GM18526 (cell line): Measurements from ENCODE around the gene NHS.

ENCODE experiments used
- POLR2A ChIP-seq: IDR thresholded peaks from 3 replicates; pipeline ENCODE4 v1.6.1; 2011; ENCODE audit not compliant: insufficient read length; ENCODE audit errors: extremely low read depth

The NHS gene

DNA sequence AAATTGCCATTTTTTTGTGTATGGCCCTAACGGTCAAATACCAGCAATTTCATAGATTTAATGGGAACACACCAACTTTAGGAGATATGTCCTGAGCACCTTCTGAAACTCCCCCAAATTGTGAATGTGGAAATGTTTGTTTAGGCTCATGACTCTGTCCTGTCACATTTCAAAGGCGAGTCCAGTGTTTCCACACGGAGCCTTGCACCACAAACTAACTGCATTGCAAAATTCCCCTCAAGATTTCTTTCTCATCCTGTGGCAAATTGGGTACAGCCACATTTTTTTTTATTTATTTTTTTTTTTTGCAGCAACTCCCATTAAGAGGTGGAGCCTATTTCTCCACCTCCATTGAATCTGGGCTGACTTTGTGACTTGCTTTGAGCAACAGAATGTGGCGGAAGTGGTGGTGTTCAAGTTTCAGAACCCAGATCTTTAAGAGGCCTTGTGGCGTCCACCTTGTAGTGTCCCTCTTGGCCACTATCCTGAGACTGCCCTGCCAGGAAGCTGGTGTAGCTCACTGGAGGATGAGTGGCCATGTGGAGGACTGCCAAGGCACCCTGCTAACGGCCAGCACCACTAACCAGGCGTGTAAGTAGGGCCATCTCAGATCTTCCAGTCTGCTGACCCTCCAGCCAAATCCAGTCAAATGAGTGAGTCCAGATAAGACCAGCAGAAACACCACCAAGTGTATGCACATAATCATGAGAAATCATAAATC lies 189.8 kb downstream of the NHS start:
- no peak for TF ChIP-seq POLR2A

DNA sequence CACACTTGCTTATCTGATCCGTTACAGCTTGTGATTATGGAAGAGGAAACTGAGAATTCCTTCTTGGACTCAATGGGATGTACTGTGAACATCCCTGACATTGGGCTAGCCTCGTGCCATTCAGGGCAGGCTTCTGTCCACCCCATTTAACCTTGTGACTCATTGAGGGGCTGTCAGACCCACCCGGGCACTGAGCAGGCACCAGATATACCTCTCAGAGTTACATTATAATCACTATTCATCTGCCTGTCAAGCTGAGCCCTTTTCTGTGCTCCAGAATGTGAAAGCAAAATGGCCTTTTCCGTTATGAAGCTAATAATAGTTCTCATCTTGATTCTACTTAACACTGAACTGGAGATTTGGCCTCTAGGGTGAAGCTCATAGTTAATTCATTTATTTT lies 191.7 kb downstream of the NHS start:
- no peak for TF ChIP-seq POLR2A

DNA sequence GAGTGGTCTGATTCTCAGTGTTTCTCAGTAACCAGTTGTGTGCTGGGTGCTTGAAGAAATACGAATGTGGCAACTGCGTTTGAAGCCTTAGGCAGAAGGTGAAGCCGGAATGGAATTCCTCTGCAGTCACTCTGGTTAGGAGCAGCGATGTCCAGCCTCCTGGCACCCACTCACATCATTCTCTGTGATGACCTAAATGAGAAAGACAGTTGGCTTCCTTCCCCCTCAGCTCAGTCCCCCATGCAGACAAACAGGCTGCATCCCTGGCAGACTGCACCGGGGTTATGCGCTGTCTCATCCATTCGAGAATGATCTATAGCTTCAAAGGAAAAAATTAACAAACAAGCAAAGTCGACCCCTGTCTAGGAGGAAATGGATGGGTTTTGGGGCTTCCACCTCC lies 192.2 kb downstream of the NHS start:
- TF ChIP-seq POLR2A: no peak

DNA sequence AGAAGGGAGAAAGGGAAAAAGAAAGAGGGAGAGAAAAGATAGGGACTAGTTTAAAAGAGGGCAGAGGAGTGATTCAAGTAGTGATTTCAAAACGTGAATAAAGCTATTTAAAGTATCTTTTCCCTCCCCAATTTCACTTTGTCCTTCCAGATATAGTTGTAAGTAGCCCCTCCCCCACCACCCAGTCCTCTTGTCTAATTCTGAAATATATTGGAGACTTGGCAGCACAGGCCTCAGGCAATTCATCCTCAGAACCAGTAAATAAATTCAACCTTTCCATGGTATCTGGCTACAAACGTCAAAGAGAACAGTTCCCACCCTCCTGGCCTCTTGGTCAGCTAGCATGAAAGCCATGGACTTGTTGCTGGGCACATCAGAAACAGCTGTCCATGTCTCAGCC lies 192.8 kb downstream of the NHS start:
- no peak for TF ChIP-seq POLR2A

DNA sequence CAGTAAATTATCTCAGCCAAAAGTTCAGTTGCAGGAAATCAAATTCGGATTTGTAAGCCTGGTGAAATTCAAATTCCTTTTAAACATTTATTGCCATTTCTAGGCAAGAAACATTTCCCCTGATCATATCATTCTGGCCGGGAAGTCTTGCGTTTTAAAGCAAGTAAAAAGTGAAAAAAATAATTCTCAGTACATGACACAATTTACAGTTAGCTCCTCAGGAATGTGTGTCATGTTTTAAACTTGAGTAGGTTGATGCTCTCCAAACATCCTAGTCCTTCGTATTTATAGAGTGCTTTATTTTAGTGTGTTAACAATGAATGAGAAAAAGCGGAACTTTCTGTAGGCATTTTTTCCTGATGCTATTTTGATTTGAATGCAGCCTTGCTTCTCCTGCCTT lies 204.0 kb downstream of the NHS start:
- no peak for TF ChIP-seq POLR2A

DNA sequence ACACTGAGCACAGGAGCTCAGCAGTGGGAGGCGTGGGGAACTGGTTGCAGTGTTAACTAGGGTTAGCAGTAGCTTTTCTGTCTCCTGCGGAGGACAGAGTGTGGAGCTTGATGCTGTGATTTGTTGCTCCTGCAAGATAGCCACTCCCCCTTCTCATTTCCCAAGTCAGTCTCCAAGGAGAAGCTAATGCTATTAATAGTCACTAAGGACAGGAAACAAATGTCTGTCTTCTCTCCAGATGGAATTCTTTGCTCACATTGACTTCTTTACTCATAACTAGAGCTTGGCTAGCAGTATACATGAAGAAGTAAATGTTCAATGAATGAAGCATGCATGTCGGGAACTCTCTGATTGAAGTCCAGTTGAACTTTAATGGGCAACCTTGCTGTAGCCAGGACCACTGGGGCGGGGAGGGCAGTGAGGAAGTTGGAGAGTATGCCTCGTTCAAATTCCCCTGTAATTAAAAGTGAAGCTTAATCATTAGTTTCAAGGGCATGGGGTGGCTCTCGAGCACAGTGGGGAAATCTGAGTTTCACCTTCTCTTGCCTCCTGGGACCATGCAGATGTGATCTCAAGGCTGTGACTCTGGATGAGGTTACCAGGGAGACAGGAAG lies 205.6 kb downstream of the NHS start:
- no peak for TF ChIP-seq POLR2A

DNA sequence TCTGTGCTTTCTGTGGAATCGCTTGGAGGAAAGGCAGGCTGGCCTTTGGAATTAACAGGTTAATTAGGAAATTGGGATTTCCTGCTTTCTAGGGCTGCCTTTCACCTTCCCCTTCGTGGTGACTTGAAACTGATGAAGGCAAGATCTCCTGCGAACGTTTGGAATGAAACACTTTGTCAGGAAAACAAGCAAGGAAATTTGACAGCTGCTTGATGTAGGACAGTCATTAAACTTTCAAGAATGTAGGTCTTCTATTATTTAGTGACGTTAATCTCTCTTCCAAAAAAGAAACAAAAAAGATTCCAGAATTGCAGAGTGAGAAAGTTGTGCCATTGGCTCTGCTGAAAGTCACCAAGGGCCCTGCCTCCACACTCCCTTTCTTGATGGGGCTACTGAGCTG lies 206.6 kb downstream of the NHS start:
- no peak for TF ChIP-seq POLR2A

DNA sequence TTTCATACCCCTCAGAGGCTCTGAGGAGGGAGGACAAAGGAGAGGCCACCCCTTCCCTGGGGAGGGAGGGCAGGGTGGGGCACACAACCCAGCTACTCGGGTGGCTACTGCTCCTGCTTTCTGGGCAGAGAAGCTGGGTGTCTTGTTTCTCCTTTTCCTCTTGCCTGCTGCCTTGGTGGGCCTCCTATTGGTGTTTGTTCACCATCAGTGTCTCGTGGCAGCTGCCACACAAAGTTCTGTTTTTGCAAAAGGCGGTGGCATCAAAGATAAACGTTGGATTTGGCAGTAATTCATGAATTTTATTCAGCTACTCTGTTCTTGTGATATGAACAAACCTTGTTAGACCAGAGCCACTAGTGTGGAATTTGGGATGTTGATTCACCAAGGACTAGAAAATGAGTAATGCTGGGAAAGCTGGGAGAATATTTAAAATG lies 209.3 kb downstream of the NHS start:
- TF ChIP-seq POLR2A: no peak

DNA sequence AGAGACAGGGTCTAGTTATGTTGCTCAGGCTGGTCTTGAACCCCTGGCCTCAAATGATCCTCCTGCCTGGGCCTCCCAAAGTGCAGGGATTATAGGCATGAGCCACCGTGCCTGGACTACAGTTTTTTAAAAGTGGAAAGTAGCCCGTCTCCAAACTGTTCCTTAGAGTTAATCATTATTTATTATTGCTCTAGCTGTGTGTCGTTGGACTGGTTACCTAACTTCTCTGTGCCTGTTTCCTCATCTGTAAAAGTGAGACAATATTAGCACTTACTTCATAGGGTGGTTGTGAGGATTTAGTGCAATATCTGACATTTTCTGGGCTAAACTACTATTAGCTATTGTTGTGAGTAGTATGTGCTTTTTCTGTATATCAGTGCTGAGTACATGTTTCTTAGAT lies 210.0 kb downstream of the NHS start:
- TF ChIP-seq POLR2A: no peak

DNA sequence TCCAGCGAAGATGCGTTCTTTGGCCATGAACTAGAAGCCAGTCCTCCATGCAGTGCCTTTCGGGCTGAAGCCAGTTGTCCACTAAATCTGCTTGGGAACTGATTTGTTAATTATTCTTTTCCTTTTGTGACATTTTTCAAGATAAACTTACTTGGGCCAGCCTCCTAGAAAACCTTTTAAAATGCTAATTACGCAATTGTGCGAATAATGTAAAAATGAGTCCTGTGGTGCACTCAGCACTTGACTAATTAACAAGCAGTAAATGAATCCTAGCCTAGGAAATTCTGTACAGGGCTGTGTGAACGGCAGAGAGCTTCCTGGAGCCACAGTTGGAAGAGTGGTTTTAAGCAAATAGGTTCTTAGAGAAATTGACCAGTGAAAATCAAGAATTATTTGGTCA lies 212.4 kb downstream of the NHS start:
- no peak for TF ChIP-seq POLR2A

DNA sequence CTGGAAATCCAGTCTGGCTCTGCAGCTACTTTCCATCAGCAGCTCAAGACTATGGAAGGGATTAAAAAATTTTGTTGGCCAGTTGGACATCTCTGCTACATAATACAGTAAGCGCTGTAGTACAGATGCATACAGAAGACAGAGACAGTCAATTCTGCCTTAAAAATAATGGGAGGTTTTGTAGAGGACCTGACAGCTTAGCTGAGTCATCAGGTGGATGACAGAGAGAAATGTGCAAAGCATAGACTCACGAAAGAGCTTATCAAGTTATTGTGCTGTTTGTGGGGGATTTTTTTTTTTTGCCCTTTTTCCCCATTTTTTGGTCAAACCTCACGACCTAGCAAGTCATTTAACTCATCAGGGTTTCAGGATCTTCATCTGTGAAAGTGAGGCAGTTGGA lies 213.3 kb downstream of the NHS start:
- no peak for TF ChIP-seq POLR2A

DNA sequence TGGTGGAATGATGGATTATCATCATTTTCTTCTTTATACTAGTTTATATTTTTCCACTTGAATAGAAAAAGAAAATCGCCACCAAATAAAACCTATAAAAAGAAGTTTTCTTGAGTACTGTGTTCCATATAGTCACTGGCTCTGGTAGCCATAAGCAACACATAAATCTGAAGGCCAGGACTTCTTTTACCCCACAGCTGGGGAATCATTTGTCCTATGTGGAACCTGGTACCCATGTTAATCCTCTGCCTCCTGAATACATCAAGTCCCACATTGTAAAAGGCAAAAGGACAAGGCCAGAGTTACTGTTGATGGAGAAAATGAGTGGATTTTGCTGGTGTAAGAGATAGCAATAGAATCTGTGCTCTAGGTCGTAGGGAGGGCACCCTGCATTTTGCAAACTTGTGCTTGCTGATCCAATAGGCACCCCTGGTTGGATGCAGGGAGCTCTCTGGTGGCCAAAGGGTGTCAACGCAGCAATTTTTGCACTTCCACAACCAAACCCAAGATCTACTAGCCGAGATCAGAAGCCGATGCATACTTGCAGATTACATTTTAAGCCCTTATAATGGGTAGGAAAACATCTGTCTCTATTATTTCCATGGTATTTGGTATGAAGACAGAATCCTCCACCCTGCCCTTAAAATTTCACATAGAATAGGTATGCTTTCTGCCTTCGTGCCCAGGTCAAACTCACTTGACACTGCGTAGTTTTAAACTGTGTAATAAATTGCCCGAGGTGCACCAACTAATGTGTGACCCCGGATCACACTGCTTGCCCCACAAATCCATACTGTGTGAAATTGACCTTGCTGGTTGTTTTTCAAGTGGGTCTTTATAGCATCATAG lies 216.1 kb downstream of the NHS start:
- no peak for TF ChIP-seq POLR2A

DNA sequence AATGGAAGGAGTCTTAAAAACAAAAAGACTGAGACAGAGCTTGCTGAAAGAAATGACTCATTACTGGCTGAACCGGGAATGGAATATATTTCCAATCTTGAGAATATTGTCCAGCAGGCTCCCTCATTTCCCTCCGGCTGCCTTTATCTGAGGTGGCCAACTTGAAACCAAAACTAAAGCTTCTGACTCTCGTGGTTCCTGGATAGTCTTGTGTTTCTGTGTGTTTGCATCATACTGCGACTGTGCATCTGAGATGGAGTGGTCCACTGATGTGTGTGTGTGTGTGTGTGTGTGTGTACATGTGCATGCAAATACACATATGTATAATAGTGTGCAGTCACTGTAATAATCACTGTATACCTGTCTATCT lies 216.7 kb downstream of the NHS start:
- TF ChIP-seq POLR2A: no peak

DNA sequence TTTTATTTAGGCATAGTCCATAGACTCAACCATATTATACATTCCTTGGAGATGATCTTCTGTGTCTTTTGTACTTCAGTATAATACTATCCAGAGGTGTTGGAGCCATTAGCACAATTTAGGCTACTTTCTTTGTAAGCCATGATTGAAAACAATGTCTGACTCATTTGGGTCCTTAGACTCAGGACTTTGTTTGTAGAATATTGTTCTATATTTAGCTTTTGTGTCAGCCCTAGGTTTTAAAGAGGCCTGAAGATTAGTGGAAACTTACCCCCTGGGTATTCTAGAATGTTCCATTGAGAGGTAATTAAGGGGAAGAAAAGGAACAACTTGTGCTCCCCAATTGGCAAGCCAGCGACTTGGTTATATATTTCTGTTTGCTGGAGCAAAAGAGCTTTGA lies 217.1 kb downstream of the NHS start:
- TF ChIP-seq POLR2A: no peak

DNA sequence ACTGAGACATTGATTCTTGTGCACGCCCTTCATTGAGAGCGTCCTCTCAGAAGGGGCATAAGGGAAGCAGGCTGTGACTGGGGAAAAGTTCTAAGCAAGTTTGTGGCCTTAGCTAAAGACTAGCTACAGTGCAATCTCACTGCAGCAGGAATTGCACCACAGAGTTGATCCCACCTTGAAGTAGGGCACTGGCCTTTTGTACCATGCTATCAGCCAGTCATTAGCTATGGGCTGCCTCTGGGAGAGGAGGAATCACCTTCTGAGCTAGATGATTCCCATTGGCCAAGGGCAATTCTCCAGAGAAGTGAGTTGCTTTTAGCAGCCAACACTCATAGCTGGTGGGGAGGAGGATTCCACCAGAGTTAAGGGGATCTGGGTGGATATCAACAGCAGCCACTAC lies 219.7 kb downstream of the NHS start:
- TF ChIP-seq POLR2A: no peak

DNA sequence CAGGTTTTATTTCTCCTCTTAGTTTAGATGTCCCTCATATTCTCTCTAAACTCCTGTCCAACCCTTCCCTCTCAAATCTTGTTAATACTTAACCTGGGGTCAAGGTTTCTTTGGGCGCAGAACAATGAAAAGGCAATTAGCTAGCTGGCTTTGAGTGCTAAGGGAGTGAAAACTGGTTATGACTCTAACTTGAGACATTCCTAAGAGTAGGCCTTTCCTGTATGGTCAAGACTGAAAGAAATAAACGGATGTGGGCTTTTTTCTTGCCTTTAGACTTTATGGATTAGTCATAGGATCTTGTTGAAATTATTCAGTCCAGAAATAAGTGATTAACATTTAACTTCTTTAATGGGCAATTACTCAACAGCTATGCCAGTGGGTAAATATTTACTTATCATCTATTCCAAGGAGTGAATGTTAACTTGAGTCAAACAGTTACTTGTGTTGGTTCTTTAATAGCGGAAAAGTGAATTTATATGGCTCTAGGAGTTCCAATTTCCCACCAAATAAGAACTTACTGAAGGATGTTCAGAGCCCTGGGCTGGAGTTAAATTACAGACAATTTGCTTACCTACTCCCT lies 220.5 kb downstream of the NHS start:
- TF ChIP-seq POLR2A: no peak
